Fibroblast of skin of left quadriceps (primary cell): Measurements from ENCODE around the gene PROSER3.
"Not testable (repeated sequence)": the region's sequence is repeated elsewhere in the genome, so short reads cannot be mapped to it uniquely, and the experiment has no call there.

ENCODE experiments used
- DNase-seq, 2 experiments: peaks; one replicate each; pipeline ENCODE4 v3.0.0-alpha.2; 2013; ENCODE audit warnings: low read depth in 2 of 2

The PROSER3 gene

GRCh38 chr19:35722897-35723296 lies 35.1 kb upstream of the PROSER3 start:
- DNase-seq, result no peak

GRCh38 chr19:35723671-35724070 lies 34.3 kb upstream of the PROSER3 start:
- no peak for DNase-seq

- DNase-seq, result not testable (repeated sequence)
These were observed 33.8 kb upstream of the PROSER3 start for GRCh38 chr19:35724132-35724531.

GRCh38 chr19:35724560-35724959 lies 33.4 kb upstream of the PROSER3 start:
- no peak for DNase-seq

GRCh38 chr19:35725216-35725861 lies 32.6 kb upstream of the PROSER3 start:
- DNase-seq, result no peak

GRCh38 chr19:35727053-35727955 lies 30.7 kb upstream of the PROSER3 start:
- DNase-seq, result no peak

GRCh38 chr19:35727956-35728706 lies 29.8 kb upstream of the PROSER3 start:
- DNase-seq, result no peak

- no peak for DNase-seq
These were observed 29.0 kb upstream of the PROSER3 start for GRCh38 chr19:35729021-35729420.

- DNase-seq, result no peak
These were observed 28.2 kb upstream of the PROSER3 start for GRCh38 chr19:35729763-35730162.

- DNase-seq, result no peak
These were observed 27.6 kb upstream of the PROSER3 start for GRCh38 chr19:35730326-35730725.

GRCh38 chr19:35731353-35731752 lies 26.6 kb upstream of the PROSER3 start:
- DNase-seq, result no peak

- DNase-seq, result no peak
These were observed 26.1 kb upstream of the PROSER3 start for GRCh38 chr19:35731779-35732405.

GRCh38 chr19:35732540-35733179 lies 25.3 kb upstream of the PROSER3 start:
- no peak for DNase-seq

- DNase-seq, result no peak
These were observed 24.5 kb upstream of the PROSER3 start for GRCh38 chr19:35733180-35734125.

- no peak for DNase-seq
These were observed 23.7 kb upstream of the PROSER3 start for GRCh38 chr19:35734273-35734672.

GRCh38 chr19:35734889-35735288 lies 23.1 kb upstream of the PROSER3 start:
- DNase-seq, result no peak

GRCh38 chr19:35736913-35737886 lies 20.8 kb upstream of the PROSER3 start:
- DNase-seq, result no peak

- no peak for DNase-seq
These were observed 19.7 kb upstream of the PROSER3 start for GRCh38 chr19:35738021-35738886.
